ENCODE measurements around the gene CCL19. TPM values are rescaled to one million over a fixed set of nuclear protein-coding genes. Genes with fewer than 3 reads are reported as not detected.

CCL19 gene
- total RNA-seq, 1 experiment from 2014 or later, result not detected

DNA sequence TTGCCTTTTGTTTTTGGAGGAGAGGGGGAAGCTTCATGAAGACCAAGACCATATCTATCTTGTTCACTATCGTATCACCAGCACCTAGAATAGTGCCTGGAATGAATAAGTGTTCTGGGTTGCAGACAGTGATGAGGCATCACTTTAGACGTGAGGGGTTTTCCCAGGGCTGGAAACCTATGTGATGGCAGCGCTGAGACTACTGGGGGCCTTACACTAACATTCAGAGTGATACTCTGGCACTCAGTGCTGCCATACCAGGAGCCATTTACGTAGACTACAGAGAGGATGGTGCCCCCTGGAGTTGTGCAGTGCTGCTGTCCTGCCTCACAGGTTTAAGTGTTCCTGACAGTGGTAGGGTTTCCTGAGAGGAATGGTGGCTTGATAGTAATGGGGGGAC is 6.9 kb downstream of the CCL19 start:
- peaks cover 4% of the 10 kb centered on the region; the same call in 1 of the 2 replicates for H3K4me1 ChIP-seq
- H3K4me1 Mint-ChIP-seq (ENCODE audit: low read depth, unreplicated experiment), result peaks cover 6% of the 10 kb centered on the region
- H3K27ac Mint-ChIP-seq (ENCODE audit: unreplicated experiment), result no peak overlapping the region
- DNase-seq, result no peak
- H3K36me3 Mint-ChIP-seq (ENCODE audit: insufficient read depth, unreplicated experiment), result no peaks in the 10 kb centered on the region
- TF ChIP-seq, protein P1, sequence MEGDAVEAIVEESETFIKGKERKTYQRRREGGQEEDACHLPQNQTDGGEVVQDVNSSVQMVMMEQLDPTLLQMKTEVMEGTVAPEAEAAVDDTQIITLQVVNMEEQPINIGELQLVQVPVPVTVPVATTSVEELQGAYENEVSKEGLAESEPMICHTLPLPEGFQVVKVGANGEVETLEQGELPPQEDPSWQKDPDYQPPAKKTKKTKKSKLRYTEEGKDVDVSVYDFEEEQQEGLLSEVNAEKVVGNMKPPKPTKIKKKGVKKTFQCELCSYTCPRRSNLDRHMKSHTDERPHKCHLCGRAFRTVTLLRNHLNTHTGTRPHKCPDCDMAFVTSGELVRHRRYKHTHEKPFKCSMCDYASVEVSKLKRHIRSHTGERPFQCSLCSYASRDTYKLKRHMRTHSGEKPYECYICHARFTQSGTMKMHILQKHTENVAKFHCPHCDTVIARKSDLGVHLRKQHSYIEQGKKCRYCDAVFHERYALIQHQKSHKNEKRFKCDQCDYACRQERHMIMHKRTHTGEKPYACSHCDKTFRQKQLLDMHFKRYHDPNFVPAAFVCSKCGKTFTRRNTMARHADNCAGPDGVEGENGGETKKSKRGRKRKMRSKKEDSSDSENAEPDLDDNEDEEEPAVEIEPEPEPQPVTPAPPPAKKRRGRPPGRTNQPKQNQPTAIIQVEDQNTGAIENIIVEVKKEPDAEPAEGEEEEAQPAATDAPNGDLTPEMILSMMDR (IDR thresholded peaks at IDR 0.05; ENCODE audit: insufficient read depth in 1 of 2, low read depth in 1 of 2, low read length in 1 of 2, severe bottlenecking in 1 of 2, unreplicated experiment in 1 of 2), result no peak
- H3K4me3 ChIP-seq (ENCODE audit: low read depth, low read length), result no peak overlapping the region
- no peak overlapping the region for H3K4me3 Mint-ChIP-seq (ENCODE audit: unreplicated experiment)
- intact Hi-C loops (cut with micrococcal nuclease; ENCODE audit: unreplicated experiment), result no loop called here
- H3K36me3 ChIP-seq (ENCODE audit: control insufficient read depth, insufficient read depth, low read length), result no peaks in the 10 kb centered on the region
- ChIA-PET POLR2A (no interaction called here), CTCF (no interaction called here)
- BruUV-seq (replicated peaks), result no TSS peak
- H3K27me3 ChIP-seq (replicated peaks; ENCODE audit: control insufficient read depth, insufficient read depth, low read length), result no peaks in the 10 kb centered on the region
- no peaks in the 10 kb centered on the region for H3K9me3 ChIP-seq
- H3K9me3 Mint-ChIP-seq (ENCODE audit: unreplicated experiment), result no peaks in the 10 kb centered on the region
- no peaks in the 10 kb centered on the region for H3K27me3 Mint-ChIP-seq (ENCODE audit: insufficient read depth, unreplicated experiment)

DNA sequence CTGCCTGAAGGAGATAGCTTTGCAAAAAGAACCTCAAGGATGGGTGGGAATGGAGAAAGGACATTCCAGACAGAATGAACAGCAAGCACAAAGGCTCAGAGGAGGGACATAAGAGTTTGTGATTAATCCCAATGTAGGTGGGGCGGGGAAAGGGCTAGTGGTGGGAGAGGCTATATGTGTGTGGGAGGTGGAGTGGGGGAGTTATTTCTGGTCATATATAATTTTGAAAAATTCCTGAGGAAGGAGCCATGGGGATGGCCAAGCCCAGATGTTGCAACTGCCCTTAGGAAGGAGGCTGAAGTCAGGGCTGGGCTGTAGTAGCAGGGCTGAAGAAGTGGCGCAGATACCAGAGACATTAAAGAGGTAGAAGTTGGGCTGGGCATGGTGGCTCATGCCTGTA is 15.2 kb downstream of the CCL19 start:
- DNase-seq, result no peak
- Mint-ChIP-seq H3K27ac (ENCODE audit: unreplicated experiment) (no peak overlapping the region), H3K4me1 (ENCODE audit: low read depth, unreplicated experiment) (no peaks in the 10 kb centered on the region), H3K4me3 (ENCODE audit: unreplicated experiment) (no peak overlapping the region), H3K9me3 (ENCODE audit: unreplicated experiment) (no peaks in the 10 kb centered on the region), H3K27me3 (ENCODE audit: insufficient read depth, unreplicated experiment) (no peaks in the 10 kb centered on the region), H3K36me3 (ENCODE audit: insufficient read depth, unreplicated experiment) (no peaks in the 10 kb centered on the region)
- H3K36me3 ChIP-seq (ENCODE audit: control insufficient read depth, insufficient read depth, low read length), result no peaks in the 10 kb centered on the region
- H3K4me3 ChIP-seq (ENCODE audit: low read depth, low read length), result no peak overlapping the region
- H3K4me1 ChIP-seq, result no peaks in the 10 kb centered on the region
- TF ChIP-seq, protein P1 (IDR thresholded peaks at IDR 0.05; ENCODE audit: insufficient read depth in 1 of 2, low read depth in 1 of 2, low read length in 1 of 2, severe bottlenecking in 1 of 2, unreplicated experiment in 1 of 2), result no peak
- H3K27me3 ChIP-seq (replicated peaks; ENCODE audit: control insufficient read depth, insufficient read depth, low read length), result no peaks in the 10 kb centered on the region
- intact Hi-C loops (cut with micrococcal nuclease; ENCODE audit: unreplicated experiment), result loop anchor here (1.0 kb wide), 1 partner anchor 26 kb away; no protein-coding TSS in a partner anchor
- POLR2A ChIA-PET, result no interaction called here
- CTCF ChIA-PET, result interaction anchor here (0.6 to 2.9 kb wide), 5 partner anchors 25 to 319 kb away, joined by 3 to 25 read pairs (median 5); no protein-coding TSS in a partner anchor
- no peaks in the 10 kb centered on the region for H3K9me3 ChIP-seq
- BruUV-seq (replicated peaks), result no TSS peak

DNA sequence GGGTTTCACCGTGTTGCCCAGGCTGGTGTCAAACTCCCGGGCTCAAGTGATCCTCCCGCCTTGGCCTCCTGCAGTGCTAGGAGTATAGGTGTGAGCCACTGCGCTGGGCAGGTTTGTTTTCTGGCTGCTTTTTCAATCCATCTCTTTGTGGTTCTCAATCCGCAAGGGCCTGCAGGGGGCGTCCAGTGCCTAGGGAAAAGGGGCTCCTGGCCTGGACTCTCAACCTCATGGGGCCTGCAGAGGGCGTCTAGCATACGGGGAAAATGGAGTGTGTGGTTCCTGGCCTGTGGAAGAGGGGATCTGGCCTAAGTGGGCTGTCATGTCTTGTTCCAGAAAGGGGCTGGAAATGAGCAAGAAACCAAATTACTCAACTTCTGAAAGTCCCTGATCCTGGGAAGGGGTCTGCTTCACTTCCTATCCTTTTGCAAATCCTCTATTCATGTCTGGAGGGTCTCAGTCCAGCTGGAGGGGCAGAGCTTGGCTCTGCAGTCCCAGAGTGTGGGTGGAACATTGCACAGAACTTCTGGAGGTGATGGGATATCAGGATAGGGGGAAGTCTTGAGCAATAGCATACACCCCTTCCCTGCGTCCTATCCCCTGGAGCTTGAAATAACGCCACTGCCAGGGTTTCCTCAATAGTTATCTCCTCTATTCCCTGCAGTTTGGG is 15.9 kb downstream of the CCL19 start:
- Mint-ChIP-seq H3K4me1 (ENCODE audit: low read depth, unreplicated experiment) (no peaks in the 10 kb centered on the region), H3K27ac (ENCODE audit: unreplicated experiment) (no peak overlapping the region), H3K27me3 (ENCODE audit: insufficient read depth, unreplicated experiment) (no peaks in the 10 kb centered on the region), H3K4me3 (ENCODE audit: unreplicated experiment) (no peak overlapping the region), H3K9me3 (ENCODE audit: unreplicated experiment) (no peaks in the 10 kb centered on the region), H3K36me3 (ENCODE audit: insufficient read depth, unreplicated experiment) (no peaks in the 10 kb centered on the region)
- POLR2A ChIA-PET, result no interaction called here
- Histone ChIP-seq H3K4me1 (no peaks in the 10 kb centered on the region), H3K36me3 (ENCODE audit: control insufficient read depth, insufficient read depth, low read length) (no peaks in the 10 kb centered on the region), H3K4me3 (ENCODE audit: low read depth, low read length) (no peak overlapping the region), H3K27me3 (replicated peaks; ENCODE audit: control insufficient read depth, insufficient read depth, low read length) (no peaks in the 10 kb centered on the region), H3K9me3 (no peaks in the 10 kb centered on the region; the same call in 1 of the 2 replicates)
- intact Hi-C loops (cut with micrococcal nuclease; ENCODE audit: unreplicated experiment), result loop anchor here (1.0 kb wide), 1 partner anchor 27 kb away; no protein-coding TSS in a partner anchor
- TF ChIP-seq, protein P1 (IDR thresholded peaks at IDR 0.05; ENCODE audit: insufficient read depth in 1 of 2, low read depth in 1 of 2, low read length in 1 of 2, severe bottlenecking in 1 of 2, unreplicated experiment in 1 of 2), result peak; percentile 92 to 99
- CTCF ChIA-PET, result interaction anchor here (0.6 to 2.9 kb wide), 4 partner anchors 26 to 1886 kb away, joined by 3 to 25 read pairs (median 5); no protein-coding TSS in a partner anchor
- BruUV-seq (replicated peaks), result no TSS peak
- DNase-seq, result peak; percentile 85 to 88

Measured in Caco-2 (cell line).